ENCODE data around the gene NUDT6.

Gene NUDT6

DNA sequence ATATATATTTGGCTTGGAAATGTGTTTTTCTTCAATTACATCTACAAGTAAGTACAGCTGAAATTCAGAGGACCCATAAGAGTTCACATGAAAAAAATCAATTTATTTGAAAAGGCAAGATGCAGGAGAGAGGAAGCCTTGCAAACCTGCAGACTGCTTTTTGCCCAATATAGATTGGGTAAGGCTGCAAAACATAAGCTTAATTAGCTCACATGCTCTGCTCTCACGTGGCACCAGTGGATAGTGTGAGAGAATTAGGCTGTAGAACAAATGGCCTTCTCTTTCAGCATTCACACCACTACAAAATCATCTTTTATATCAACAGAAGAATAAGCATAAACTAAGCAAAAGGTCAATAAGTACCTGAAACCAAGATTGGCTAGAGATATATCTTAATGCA, 26.1 kb downstream of the NUDT6 start:
- Histone ChIP-seq H3K9ac (no peak overlapping the region), H3K4me3 (IDR thresholded peaks at IDR 0.05; ENCODE audit: insufficient read depth, low read depth, low read length) (no peak overlapping the region), H3K79me2 (ENCODE audit: insufficient read depth, low read depth) (no peaks in the 10 kb centered on the region), H2AFZ (ENCODE audit: low read depth) (no peak overlapping the region), H3K27ac (no peak overlapping the region), H3K36me3 (ENCODE audit: insufficient read depth) (no peaks in the 10 kb centered on the region), H4K20me1 (ENCODE audit: insufficient read depth) (no peaks in the 10 kb centered on the region; the same call in 1 of the 2 replicates), H3K4me2 (no peak overlapping the region), H3K27me3 (ENCODE audit: insufficient read depth, low read depth) (no peaks in the 10 kb centered on the region), H3K4me1 (ENCODE audit: low read depth, poor library complexity, severe bottlenecking) (no peaks in the 10 kb centered on the region)
- no peak for TF ChIP-seq CTCF (conservative IDR thresholded peaks at IDR 0.05; ENCODE audit: low read depth, low read length)

- H3K4me2 ChIP-seq: no peak overlapping the region
- H3K4me1 ChIP-seq (ENCODE audit: low read depth, poor library complexity, severe bottlenecking): no peaks in the 10 kb centered on the region
- no peaks in the 10 kb centered on the region; the same call in 1 of the 2 replicates for H4K20me1 ChIP-seq (ENCODE audit: insufficient read depth)
- H3K27me3 ChIP-seq (ENCODE audit: insufficient read depth, low read depth): no peaks in the 10 kb centered on the region
- no peak overlapping the region for H3K27ac ChIP-seq
- no peak overlapping the region for H3K9ac ChIP-seq
- no peak for TF ChIP-seq CTCF (conservative IDR thresholded peaks at IDR 0.05; ENCODE audit: low read depth, low read length)
- no peaks in the 10 kb centered on the region for H3K79me2 ChIP-seq (ENCODE audit: insufficient read depth, low read depth)
- no peaks in the 10 kb centered on the region for H3K36me3 ChIP-seq (ENCODE audit: insufficient read depth)
- no peak overlapping the region for H3K4me3 ChIP-seq (IDR thresholded peaks at IDR 0.05; ENCODE audit: insufficient read depth, low read depth, low read length)
- no peak overlapping the region for H2AFZ ChIP-seq (ENCODE audit: low read depth)
Measured at GRCh38 chr4:122895336-122895995, 26.9 kb downstream of the NUDT6 start.

DNA sequence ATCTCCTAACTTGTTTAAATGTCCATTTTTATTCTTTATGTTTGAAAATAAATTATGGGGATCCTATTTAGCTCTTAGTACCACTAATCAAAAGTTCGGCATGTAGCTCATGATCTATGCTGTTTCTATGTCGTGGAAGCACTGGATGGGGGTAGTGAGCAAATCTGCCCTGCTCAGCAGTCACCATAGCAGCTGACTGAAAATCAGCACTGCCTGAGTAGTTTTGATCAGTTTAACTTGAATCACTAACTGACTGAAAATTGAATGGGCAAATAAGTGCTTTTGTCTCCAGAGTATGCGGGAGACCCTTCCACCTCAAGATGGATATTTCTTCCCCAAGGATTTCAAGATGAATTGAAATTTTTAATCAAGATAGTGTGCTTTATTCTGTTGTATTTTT, 27.6 kb downstream of the NUDT6 start:
- no peaks in the 10 kb centered on the region for H3K79me2 ChIP-seq (ENCODE audit: insufficient read depth, low read depth)
- TF ChIP-seq CTCF (conservative IDR thresholded peaks at IDR 0.05; ENCODE audit: low read depth, low read length): no peak
- no peaks in the 10 kb centered on the region for H3K27me3 ChIP-seq (ENCODE audit: insufficient read depth, low read depth)
- no peaks in the 10 kb centered on the region for H3K36me3 ChIP-seq (ENCODE audit: insufficient read depth)
- H3K27ac ChIP-seq: no peak overlapping the region
- H3K4me1 ChIP-seq (ENCODE audit: low read depth, poor library complexity, severe bottlenecking): no peaks in the 10 kb centered on the region
- H3K4me2 ChIP-seq: no peak overlapping the region
- no peaks in the 10 kb centered on the region; the same call in 1 of the 2 replicates for H4K20me1 ChIP-seq (ENCODE audit: insufficient read depth)
- H2AFZ ChIP-seq (ENCODE audit: low read depth): no peak overlapping the region
- no peak overlapping the region for H3K4me3 ChIP-seq (IDR thresholded peaks at IDR 0.05; ENCODE audit: insufficient read depth, low read depth, low read length)
- no peak overlapping the region for H3K9ac ChIP-seq

- H3K27ac ChIP-seq: no peak overlapping the region
Measured at GRCh38 chr4:122890147-122890795, 32.1 kb downstream of the NUDT6 start.

More at GRCh38 chr4:122890147-122890795, 32.1 kb downstream of the NUDT6 start:
- Histone ChIP-seq H3K4me2 (no peak overlapping the region), H3K4me3 (IDR thresholded peaks at IDR 0.05; ENCODE audit: insufficient read depth, low read depth, low read length) (no peak overlapping the region), H3K4me1 (ENCODE audit: low read depth, poor library complexity, severe bottlenecking) (no peaks in the 10 kb centered on the region), H2AFZ (ENCODE audit: low read depth) (no peak overlapping the region), H3K9ac (no peak overlapping the region), H3K79me2 (ENCODE audit: insufficient read depth, low read depth) (no peaks in the 10 kb centered on the region), H3K36me3 (ENCODE audit: insufficient read depth) (no peaks in the 10 kb centered on the region), H3K27me3 (ENCODE audit: insufficient read depth, low read depth) (no peaks in the 10 kb centered on the region), H4K20me1 (ENCODE audit: insufficient read depth) (no peaks in the 10 kb centered on the region; the same call in 1 of the 2 replicates)
- TF ChIP-seq CTCF (conservative IDR thresholded peaks at IDR 0.05; ENCODE audit: low read depth, low read length): no peak
